ENCODE measurements around the gene ATP6V0A1. TPM values are rescaled to one million over a fixed set of nuclear protein-coding genes. Genes with fewer than 3 reads are reported as not detected.
"Not testable (repeated sequence)": the region's sequence is repeated elsewhere in the genome, so short reads cannot be mapped to it uniquely, and the experiment has no call there.

ATP6V0A1 gene
- total RNA-seq, 2 experiments from 2014 or later: 4.6 to 6.0 TPM

DNA sequence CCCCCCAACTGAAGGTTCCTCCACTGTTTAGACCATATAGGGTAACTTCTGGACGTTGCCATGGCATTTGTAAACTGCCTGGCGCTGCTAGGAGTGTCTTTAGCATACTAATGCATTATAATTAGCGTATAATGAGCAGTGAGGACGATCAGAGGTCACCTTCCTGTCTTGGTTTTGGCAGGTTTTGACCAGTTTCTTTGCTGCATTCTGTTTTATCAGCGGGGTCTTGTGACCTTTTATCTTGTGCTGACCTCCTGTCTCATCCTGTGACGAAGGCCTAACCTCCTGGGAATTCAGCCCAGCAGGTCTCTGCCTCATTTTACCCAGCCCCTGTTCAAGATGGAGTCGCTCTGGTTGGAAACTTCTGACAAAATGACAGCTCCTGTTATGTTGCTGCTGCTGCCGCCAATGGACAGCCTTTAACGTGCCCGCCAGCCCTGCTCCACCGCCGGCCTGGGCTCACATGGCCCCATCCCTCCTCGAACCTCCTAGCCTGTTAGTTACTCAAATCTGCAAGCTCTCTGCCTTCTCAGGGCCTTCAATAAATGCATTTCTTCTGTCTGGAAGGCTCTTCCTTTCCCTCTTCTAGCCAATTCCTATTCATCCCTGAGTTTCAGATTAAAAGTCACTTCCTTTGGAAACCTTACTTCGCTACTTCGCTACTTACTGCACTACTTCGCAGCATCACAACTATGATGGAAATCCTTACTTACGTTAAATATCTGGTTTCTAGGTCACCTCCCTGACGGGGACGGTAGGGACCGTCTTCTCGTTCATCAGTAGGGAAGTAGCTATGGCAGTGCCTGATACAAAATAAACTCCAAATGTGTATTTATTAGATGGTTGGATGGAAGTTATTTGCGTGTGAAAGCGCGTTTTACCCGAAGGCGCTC, 76.7 kb downstream of the ATP6V0A1 start:
- DNase-seq (no peak), ATAC-seq (no peak)
- Mint-ChIP-seq H3K27me3 (peaks cover 15% of the 10 kb centered on the region), H3K4me1 (peaks cover 46% of the 10 kb centered on the region), H3K36me3 (peaks cover 7% of the 10 kb centered on the region), H3K27ac (peak overlapping the region; percentile 73), H3K4me3 (peak overlapping the region; percentile 77), H3K9me3 (ENCODE audit: low read depth) (no peaks in the 10 kb centered on the region)
- CTCF ChIA-PET: interaction anchor here (0.9 to 3.5 kb wide), 12 partner anchors 8 to 354 kb away, joined by 3 to 24 read pairs (median 5); partner anchors contain the start of genes KCNH4 and PSMC3IP

DNA sequence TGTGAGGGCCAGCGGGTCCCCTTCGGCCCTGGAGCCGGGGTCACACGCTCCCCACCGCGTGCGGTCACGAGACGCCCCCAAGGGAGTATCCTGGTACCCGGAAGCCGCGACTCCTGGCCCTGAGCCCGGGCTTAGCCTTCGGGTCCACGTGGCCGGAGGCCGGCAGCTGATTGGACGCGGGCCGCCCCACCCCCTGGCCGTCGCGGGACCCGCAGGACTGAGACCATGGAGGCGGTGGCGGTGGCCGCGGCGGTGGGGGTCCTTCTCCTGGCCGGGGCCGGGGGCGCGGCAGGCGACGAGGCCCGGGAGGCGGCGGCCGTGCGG, 77.3 kb downstream of the ATP6V0A1 start, which contains the start of gene NAGLU:
TSS of gene NAGLU (plus strand) at position 194 of the 324 bp plus-strand sequence. CDS start at position 226, 32 bp downstream.
- no peaks in the 10 kb centered on the region for H3K9me3 Mint-ChIP-seq (ENCODE audit: low read depth)
- DNase-seq (peak; percentile 93), ATAC-seq (peak; percentile 95)
- CTCF ChIA-PET: interaction anchor here (0.9 to 3.5 kb wide), 12 partner anchors 9 to 355 kb away, joined by 3 to 24 read pairs (median 5); partner anchors contain the start of genes KCNH4 and PSMC3IP
- H3K4me1 Mint-ChIP-seq: peaks cover 47% of the 10 kb centered on the region
- peaks cover 10% of the 10 kb centered on the region for H3K36me3 Mint-ChIP-seq
- H3K27me3 Mint-ChIP-seq: peaks cover 15% of the 10 kb centered on the region
- H3K4me3 Mint-ChIP-seq: peak within 1 kb of the TSS; percentile 84
- H3K27ac Mint-ChIP-seq: peak within 1 kb of the TSS; percentile 84

DNA sequence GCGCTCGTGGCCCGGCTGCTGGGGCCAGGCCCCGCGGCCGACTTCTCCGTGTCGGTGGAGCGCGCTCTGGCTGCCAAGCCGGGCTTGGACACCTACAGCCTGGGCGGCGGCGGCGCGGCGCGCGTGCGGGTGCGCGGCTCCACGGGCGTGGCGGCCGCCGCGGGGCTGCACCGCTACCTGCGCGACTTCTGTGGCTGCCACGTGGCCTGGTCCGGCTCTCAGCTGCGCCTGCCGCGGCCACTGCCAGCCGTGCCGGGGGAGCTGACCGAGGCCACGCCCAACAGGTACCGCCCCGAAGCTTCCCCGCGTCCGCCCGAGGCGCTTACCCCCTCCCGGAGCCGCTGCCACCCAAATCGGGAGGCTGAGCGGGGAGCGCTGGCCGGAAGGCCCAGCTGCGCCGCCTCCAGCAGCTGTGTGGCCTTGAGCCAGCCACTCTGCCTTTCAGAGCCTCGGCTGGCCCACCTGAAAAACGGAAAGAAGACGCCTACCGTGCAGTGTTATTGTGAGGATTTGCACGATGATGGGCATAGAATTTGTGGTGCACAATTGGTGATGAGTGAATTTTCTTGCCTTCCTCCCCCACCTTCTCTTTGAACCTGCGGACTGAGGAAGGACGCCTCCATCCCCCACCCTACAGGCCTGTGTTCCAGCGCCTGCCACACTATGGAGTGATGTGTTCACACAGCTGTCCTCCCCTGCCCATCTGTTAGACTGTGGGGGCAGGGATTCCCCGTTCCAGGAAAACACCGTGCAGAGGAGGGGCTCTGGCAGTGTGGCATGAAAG, 77.9 kb downstream of the ATP6V0A1 start:
- DNase-seq: peak; percentile 88
- Mint-ChIP-seq H3K9me3 (ENCODE audit: low read depth) (no peaks in the 10 kb centered on the region), H3K4me3 (peak overlapping the region; percentile 84), H3K4me1 (peaks cover 47% of the 10 kb centered on the region), H3K27ac (peak overlapping the region; percentile 84), H3K27me3 (peaks cover 15% of the 10 kb centered on the region), H3K36me3 (peaks cover 11% of the 10 kb centered on the region)
- peak; percentile 76 for ATAC-seq
- CTCF ChIA-PET: interaction anchor here (1.0 to 3.5 kb wide), 12 partner anchors 10 to 219 kb away, joined by 3 to 24 read pairs (median 5); partner anchors contain the start of gene PSMC3IP

DNA sequence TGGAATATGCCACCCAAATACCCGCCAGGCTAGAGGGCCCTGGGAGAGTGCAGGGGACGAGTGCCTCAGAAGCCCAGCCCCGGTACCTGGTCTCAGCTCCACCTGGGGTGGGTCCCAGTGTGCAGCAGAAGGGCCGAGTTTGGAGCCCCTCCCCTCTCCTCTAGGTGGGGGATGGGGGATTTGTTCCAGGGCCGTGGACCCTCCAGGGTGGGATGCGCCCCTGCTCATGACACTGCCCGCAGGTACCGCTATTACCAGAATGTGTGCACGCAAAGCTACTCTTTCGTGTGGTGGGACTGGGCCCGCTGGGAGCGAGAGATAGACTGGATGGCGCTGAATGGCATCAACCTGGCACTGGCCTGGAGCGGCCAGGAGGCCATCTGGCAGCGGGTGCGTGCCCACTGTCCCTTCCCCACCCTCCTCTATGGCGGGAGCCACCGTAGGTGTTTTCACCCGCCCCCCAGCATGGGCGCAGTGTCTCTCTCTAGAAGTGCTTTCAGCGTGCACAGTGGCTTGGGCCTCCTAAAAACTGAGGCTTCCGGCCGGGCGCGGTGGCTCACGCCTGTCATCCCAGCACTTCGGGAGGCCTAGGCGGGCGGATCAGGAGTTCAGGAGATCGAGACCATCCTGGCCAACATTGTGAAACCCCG, 78.6 kb downstream of the ATP6V0A1 start:
- DNase-seq (no peak), ATAC-seq (no peak)
- Mint-ChIP-seq H3K27me3 (peaks cover 12% of the 10 kb centered on the region), H3K36me3 (peaks cover 11% of the 10 kb centered on the region), H3K9me3 (ENCODE audit: low read depth) (no peaks in the 10 kb centered on the region), H3K4me1 (peaks cover 43% of the 10 kb centered on the region), H3K4me3 (peak overlapping the region; percentile 84), H3K27ac (peak overlapping the region; percentile 84)
- CTCF ChIA-PET: interaction anchor here (1.2 to 3.5 kb wide), 7 partner anchors 10 to 41 kb away, joined by 3 to 24 read pairs (median 9); partner anchors contain the start of gene PSMC3IP

DNA sequence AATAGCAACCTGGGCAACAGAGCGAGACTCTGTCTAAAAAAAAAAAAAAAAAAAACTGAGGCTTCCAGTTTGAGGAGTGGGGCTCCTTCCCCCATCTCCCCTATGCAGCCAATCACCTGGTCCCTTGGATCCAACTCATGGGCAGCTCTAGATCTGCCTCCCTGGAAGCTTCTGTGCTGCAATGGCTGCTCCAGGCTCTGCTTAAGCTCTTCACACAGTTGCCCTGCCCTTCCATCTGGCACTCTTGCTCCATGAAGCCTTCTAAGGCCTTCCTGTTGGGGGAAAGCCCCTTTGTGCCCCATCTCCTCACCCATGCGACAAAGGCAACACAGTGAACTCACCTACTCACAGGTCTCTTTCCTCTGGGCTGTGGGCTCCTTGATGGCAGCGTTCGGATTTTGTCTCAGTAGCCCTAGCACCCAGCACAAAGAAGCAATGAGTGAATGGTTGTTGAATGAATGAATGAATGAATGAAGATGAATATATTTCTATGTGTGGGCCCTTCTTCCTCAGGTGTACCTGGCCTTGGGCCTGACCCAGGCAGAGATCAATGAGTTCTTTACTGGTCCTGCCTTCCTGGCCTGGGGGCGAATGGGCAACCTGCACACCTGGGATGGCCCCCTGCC, 79.3 kb downstream of the ATP6V0A1 start:
- ATAC-seq: no peak
- peak overlapping the region; percentile 23 for H3K4me3 Mint-ChIP-seq
- DNase-seq: no peak
- H3K36me3 Mint-ChIP-seq: peaks cover 11% of the 10 kb centered on the region
- H3K4me1 Mint-ChIP-seq: peaks cover 43% of the 10 kb centered on the region
- no peaks in the 10 kb centered on the region for H3K9me3 Mint-ChIP-seq (ENCODE audit: low read depth)
- H3K27me3 Mint-ChIP-seq: peaks cover 10% of the 10 kb centered on the region
- no peak overlapping the region for H3K27ac Mint-ChIP-seq
- CTCF ChIA-PET: interaction anchor here (1.2 to 3.5 kb wide), 3 partner anchors 11 to 39 kb away, joined by 3 to 24 read pairs (median 3); no protein-coding TSS in a partner anchor

DNA sequence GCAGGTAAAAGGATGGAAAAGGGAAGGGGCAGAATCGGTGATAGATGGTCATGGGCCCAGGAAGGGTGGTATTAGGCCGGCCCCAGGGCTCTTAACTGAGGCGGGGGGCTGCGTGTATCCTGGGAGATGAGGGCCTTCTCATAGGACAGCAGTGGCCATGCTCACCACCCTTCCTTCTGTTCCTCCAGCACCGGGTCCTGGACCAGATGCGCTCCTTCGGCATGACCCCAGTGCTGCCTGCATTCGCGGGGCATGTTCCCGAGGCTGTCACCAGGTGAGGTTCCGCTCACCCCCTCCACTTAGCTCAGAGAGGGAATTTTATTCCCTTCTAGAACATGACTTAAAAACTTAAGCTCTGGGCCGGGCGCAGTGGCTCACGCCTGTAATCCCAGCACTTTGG, 79.8 kb downstream of the ATP6V0A1 start:
- Mint-ChIP-seq H3K4me3 (no peak overlapping the region), H3K4me1 (peaks cover 41% of the 10 kb centered on the region), H3K27me3 (peaks cover 5% of the 10 kb centered on the region), H3K36me3 (peaks cover 11% of the 10 kb centered on the region), H3K9me3 (ENCODE audit: low read depth) (no peaks in the 10 kb centered on the region), H3K27ac (no peak overlapping the region)
- ATAC-seq: no peak
- CTCF ChIA-PET: interaction anchor here (1.0 to 3.5 kb wide), 2 partner anchors 11 kb away, joined by 5 to 24 read pairs; no protein-coding TSS in a partner anchor
- DNase-seq: no peak

DNA sequence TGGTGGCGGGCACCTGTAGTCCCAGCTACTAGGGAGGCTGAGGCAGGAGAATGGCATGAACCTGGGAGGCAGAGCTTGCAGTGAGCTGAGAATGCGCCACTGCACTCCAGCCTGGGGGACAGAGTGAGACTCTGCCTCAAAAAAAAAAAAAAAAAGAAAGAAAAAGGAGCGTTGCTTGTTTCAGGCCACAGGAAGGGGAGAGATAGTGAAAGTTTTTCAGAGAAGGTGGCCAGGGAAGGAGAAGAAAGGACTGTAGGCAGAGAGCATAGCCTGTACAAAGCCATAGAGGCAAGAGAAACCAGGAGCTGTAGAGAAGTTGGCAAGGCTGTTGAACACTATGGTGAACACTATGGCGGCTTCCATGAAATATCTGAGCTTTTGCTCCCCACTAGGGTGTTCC, 81.9 kb downstream of the ATP6V0A1 start:
- peaks cover 37% of the 10 kb centered on the region for H3K4me1 Mint-ChIP-seq
- H3K4me3 Mint-ChIP-seq; H3K9me3 Mint-ChIP-seq (ENCODE audit: low read depth); DNase-seq; H3K27me3 Mint-ChIP-seq; ATAC-seq: not testable (repeated sequence)
- CTCF ChIA-PET: interaction anchor here (1.1 to 2.0 kb wide), 6 partner anchors 10 to 38 kb away, joined by 3 to 10 read pairs (median 5); no protein-coding TSS in a partner anchor
- peak overlapping the region; percentile 34 for H3K27ac Mint-ChIP-seq
- peaks cover 11% of the 10 kb centered on the region for H3K36me3 Mint-ChIP-seq

DNA sequence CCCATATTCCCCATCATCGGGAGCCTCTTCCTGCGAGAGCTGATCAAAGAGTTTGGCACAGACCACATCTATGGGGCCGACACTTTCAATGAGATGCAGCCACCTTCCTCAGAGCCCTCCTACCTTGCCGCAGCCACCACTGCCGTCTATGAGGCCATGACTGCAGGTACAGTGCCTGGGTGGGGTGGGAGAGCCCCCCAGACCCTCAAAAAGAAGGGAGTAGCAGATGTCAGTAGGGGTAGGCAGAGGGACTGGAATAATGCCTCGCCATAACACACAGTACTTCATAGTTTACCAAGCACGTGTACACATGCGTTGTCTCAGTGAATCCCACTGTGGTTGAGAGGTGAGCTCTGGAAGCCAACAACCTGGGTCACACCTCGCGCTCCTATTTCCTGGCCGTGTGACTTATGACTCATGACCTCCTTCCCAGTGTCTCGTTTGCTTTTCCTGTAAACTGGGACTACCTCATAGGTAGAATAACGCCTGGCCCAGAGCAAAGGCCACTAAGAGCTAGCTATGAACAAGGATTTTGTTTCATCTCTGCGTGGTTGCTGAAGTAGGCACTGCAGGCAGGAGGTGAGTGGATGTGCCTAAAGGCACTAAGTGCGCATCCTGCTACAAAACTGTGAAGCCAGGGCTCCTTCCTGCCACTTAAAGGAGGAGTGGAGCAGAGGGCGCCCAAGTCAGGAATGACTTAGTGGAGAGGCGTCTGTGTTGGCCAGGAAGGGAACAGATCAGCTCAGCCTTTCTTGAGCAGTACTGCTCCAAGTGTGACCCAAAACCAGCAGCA, 82.6 kb downstream of the ATP6V0A1 start:
- DNase-seq (no peak), ATAC-seq (no peak)
- Mint-ChIP-seq H3K27me3 (no peaks in the 10 kb centered on the region), H3K4me1 (peaks cover 35% of the 10 kb centered on the region), H3K36me3 (peaks cover 11% of the 10 kb centered on the region), H3K27ac (peak overlapping the region; percentile 54), H3K9me3 (ENCODE audit: low read depth) (no peaks in the 10 kb centered on the region), H3K4me3 (no peak overlapping the region)
- CTCF ChIA-PET: interaction anchor here (1.1 to 2.1 kb wide), 8 partner anchors 11 to 37 kb away, joined by 3 to 10 read pairs (median 5); partner anchors contain the start of gene PSMC3IP

DNA sequence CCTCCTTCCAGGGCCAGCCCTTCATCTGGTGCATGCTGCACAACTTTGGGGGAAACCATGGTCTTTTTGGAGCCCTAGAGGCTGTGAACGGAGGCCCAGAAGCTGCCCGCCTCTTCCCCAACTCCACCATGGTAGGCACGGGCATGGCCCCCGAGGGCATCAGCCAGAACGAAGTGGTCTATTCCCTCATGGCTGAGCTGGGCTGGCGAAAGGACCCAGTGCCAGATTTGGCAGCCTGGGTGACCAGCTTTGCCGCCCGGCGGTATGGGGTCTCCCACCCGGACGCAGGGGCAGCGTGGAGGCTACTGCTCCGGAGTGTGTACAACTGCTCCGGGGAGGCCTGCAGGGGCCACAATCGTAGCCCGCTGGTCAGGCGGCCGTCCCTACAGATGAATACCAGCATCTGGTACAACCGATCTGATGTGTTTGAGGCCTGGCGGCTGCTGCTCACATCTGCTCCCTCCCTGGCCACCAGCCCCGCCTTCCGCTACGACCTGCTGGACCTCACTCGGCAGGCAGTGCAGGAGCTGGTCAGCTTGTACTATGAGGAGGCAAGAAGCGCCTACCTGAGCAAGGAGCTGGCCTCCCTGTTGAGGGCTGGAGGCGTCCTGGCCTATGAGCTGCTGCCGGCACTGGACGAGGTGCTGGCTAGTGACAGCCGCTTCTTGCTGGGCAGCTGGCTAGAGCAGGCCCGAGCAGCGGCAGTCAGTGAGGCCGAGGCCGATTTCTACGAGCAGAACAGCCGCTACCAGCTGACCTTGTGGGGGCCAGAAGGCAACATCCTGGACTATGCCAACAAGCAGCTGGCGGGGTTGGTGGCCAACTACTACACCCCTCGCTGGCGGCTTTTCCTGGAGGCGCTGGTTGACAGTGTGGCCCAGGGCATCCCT, 84.8 kb downstream of the ATP6V0A1 start:
- Mint-ChIP-seq H3K27ac (no peak overlapping the region), H3K4me1 (peaks cover 21% of the 10 kb centered on the region), H3K27me3 (no peaks in the 10 kb centered on the region), H3K9me3 (ENCODE audit: low read depth) (no peaks in the 10 kb centered on the region), H3K4me3 (no peak overlapping the region), H3K36me3 (peaks cover 11% of the 10 kb centered on the region)
- DNase-seq: no peak
- CTCF ChIA-PET: interaction anchor here (0.7 kb wide), 2 partner anchors 13 to 16 kb away, joined by 3 read pairs; no protein-coding TSS in a partner anchor
- ATAC-seq: no peak

DNA sequence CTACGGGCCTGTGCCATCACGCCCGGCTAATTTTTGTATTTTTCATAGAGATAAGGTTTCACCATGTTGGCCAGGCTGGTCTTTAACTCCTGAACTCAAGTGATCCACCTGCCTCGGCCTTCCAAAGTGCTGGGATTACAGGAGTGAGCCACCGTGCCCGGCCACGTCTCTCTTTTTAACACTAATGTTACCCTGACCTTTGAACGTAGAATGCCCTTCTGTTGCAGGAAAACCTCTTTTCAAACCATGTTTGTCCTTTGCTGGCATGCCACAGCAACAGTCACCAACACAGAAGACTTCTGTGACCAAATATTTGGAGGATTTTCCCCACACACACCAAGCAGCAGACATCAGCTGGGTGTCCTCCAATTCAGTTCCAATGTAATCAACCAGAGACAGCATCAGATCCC, 86.2 kb downstream of the ATP6V0A1 start:
- DNase-seq: no peak
- CTCF ChIA-PET: interaction anchor here (2.2 kb wide), 1 partner anchor 13 kb away, joined by 6 read pairs; no protein-coding TSS in a partner anchor
- Mint-ChIP-seq H3K27ac (no peak overlapping the region), H3K9me3 (ENCODE audit: low read depth) (no peaks in the 10 kb centered on the region), H3K36me3 (peaks cover 5% of the 10 kb centered on the region), H3K4me3 (no peak overlapping the region), H3K4me1 (peaks cover 23% of the 10 kb centered on the region), H3K27me3 (no peaks in the 10 kb centered on the region)
- no peak for ATAC-seq
